ENCODE results near the gene NFS1.
A peak's percentile ranks its signal among the peaks of the same experiment; 100 is the strongest.
"Not testable (repeated sequence)": the region's sequence is repeated elsewhere in the genome, so short reads cannot be mapped to it uniquely, and the experiment has no call there.

Gene NFS1

GRCh38 chr20:35699127-35699956 is at the start of gene NFS1, which contains the start of gene ROMO1:
Gene NFS1 (minus strand): TSS chr20:35699352. CDS start chr20:35699288, 64 bp downstream.
Gene ROMO1 (plus strand): TSS chr20:35699405. CDS start chr20:35699633, 228 bp downstream.
- peak; percentile 81 for DNase-seq (ENCODE audit: low read depth, low spot score)

GRCh38 chr20:35744492-35744841 is 45.3 kb upstream of the NFS1 start:
- DNase-seq (ENCODE audit: low read depth, low spot score): not testable (repeated sequence)

DNA sequence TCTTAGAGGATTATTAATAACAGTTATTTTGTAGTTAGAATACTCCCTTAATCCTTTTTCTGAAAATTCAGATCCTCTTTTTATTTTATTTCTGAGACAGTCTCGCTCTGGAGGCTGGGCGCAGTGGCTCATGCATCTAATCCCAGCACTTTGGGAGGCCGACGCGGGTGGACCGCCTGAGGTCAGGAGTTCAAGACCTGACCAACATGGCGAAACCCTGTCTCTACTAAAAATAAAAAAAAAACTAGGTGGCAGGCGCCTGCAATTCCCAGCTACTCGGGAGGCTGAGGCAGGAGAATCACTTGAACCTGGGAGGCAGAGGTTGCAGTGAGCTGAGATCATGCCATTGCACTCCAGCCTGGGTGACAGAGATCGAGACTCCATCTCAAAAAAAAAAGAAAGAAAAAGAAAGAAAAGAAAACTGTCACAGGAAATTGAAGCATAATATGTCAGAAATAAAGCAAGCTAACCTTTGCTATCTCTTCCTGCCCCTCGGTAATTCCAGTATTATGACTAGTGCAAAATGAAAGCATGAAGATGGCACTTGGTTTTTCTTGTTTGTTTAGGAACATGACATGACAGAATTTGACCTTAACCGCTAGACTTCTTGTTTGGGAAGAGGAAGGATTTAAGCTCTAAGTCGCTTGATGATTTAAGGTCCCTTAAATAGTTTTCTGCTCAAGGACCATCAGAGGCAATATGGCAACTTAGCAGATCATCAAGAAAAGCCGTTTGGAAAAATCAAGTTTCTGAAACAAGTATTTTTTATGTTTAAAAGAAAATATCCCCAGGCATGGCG is 44.7 kb upstream of the NFS1 start:
- no peak for DNase-seq (ENCODE audit: low read depth, low spot score)

- DNase-seq (ENCODE audit: low read depth, low spot score): no peak
Measured at GRCh38 chr20:35742741-35743523, 43.8 kb upstream of the NFS1 start.

GRCh38 chr20:35741892-35742740 is 43.0 kb upstream of the NFS1 start, which contains the start of gene RBM39:
Gene RBM39 (minus strand): TSS chr20:35742260. CDS start chr20:35740874, 1,386 bp downstream.
- peak; percentile 99 for DNase-seq (ENCODE audit: low read depth, low spot score)

GRCh38 chr20:35739294-35740163 is 40.4 kb upstream of the NFS1 start:
- DNase-seq (ENCODE audit: low read depth, low spot score): no peak

GRCh38 chr20:35738410-35739179 is 39.4 kb upstream of the NFS1 start:
- no peak for DNase-seq (ENCODE audit: low read depth, low spot score)

DNA sequence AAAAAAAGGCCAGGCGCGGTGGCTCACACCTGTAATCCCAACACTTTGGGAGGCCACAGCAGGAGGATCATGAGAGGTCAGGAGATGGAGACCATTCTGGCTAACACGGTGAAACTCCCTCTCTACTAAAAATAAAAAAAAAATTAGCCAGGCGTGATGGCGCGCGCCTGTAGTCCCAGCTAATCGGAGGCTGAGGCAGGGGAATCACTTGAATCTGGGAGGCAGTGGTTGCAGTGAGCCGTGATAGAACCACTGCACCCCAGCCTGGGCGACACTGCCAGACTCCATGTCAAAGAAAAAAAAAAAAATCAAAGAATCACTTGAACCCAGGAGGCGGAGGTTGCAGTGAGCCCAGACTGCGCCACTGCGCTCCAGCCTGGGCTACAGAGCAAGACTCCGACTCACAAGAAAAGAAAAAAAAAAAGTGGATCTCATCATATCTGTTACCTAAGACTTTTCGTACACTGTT is 38.7 kb upstream of the NFS1 start:
- DNase-seq (ENCODE audit: low read depth, low spot score): no peak

DNA sequence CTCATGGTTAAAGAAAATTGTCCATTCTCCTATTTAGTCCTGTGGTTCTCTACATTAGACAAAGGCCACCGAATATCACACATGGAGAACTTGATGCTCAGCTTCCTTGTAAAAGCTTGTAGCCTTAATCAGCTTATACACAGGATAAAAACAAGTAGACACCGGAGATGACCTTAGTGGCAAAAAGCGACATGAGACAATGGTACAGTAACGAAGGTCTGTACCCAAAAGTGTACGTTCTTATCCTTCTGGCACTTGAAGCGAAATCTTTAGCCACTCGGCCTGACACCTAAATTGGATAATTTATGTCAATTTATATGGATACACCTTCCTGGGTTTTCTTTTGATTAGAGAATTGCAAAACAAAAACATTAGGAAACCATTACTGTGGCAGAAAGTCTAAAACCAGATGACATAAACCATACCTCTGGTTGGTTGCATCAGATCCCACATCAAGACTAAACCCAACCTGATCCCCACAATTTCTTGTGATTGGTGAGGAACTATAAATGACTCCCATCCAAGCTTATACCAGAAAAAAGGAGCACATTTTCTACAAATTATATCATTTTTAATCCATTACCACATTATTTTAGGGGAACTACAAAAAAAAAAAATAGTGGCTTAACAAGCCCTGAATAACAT is 36.8 kb upstream of the NFS1 start:
- no peak for DNase-seq (ENCODE audit: low read depth, low spot score)

DNA sequence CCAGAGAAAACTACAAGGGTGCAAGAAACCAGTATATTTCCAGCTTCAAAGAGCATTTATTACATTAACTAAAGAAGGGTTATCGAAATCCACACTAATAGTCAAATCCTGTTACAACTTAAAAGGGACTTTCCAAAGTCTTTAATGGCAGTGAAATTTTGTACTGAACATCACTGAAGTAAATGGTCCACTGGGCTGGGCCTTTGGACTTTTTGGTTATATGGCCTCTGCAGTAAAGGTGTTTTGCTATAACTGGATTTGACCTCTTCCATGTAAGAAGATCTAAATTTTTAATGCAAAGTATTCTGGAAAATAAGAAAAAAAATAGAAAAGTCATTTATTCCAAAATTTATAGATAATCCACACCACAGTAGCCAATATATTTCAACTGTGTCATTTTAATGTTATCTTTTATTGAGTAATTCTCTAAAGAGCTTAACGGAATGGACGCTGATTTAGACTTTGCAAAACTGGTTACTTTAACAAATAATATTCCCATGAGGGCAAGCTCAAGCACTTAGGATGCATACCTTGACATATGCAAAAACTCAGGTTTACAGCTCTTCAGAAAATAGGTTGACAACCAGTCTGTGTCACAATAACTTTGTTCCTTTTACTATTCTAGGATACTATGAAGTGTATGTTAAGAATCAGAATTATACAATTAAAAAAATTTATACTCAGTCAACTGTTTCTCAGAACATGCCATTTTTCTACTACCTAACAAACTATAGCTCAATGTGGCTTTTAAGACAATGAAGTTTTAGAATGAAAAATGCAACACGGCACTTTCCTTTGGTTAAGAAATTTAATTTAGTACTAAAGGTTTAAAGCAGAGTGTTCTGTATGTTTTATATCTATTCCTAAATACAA is 35.9 kb upstream of the NFS1 start:
- no peak for DNase-seq (ENCODE audit: low read depth, low spot score)

GRCh38 chr20:35734374-35734773 is 35.2 kb upstream of the NFS1 start:
- DNase-seq (ENCODE audit: low read depth, low spot score): no peak

DNA sequence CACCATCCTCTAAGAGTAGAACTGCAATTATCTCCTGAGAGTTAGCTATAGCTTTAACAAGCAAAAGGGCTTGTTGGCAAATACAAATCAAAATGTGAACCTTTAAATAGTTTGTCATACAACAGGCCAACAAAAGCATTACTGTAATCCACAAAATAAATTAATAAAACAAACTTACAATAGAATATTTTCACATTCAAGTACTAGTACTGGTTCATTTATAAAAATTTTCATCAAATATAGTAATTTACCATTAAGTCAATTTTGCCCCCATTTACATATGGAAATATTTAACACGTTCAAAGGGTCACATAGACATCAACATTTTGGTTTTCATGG is 33.5 kb upstream of the NFS1 start:
- DNase-seq (ENCODE audit: low read depth, low spot score): no peak

DNA sequence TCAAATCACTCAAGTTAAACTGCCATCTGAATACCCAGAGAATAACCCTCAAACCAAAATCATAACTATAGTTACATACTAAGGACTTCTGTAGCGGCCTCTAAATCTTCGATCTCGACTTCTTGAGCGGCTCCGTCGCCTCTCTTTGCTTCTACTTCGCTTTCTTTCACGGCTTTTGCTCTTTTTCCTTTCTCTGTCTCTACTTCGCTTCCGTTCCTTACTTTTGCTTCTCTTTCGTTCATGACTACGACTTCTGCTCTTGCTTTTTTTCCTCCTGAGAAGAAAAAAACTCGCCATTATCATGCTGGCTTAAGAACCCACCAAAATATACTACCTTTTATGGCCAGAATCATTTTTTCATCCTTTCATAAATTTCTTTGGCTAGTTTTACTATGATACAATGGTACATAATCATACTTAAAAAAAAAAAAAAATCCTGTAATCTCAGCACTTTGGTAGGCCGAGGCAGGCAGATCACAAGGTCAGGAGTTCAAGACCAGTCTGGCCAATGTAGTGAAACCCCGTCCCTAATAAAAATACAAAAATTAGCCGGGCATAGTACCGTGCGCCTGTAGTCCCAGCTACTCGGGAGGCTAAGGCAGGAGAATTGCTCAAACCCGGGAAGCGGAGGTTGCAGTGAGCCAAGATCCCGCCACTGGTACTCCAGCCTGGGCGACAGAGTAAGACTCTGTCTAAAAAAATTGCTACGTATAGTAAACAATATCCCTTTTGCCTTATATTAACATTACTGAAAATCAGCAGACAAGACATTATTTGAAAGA is 32.9 kb upstream of the NFS1 start:
- DNase-seq (ENCODE audit: low read depth, low spot score): no peak

DNA sequence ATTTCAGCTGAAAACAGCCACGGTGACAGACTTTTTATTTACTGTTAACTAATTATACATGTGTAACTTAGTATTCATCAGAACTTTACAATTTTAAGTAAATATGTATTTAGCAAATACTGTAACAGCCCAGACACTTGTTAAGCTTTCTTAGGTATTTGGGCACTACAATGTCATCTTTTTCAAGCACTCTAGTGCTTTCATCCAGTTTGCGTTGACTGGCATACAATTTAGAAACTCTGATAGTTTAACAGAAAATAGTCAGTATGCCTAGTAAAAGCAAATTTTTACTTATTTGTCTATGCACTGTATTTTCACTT is 32.3 kb upstream of the NFS1 start:
- DNase-seq (ENCODE audit: low read depth, low spot score): no peak

GRCh38 chr20:35730583-35731468 is 31.7 kb upstream of the NFS1 start:
- DNase-seq (ENCODE audit: low read depth, low spot score): no peak
